Tibial nerve (tissue), 4 donors: Measurements from ENCODE around the gene CXCL9. TPM values are rescaled to one million over a fixed set of nuclear protein-coding genes. Genes with fewer than 3 reads are reported as not detected.
"Not testable (repeated sequence)": the region's sequence is repeated elsewhere in the genome, so short reads cannot be mapped to it uniquely, and the experiment has no call there.

Source experiments
- DNase-seq, 2 donors: peaks; one replicate each; pipeline ENCODE4 v3.0.0-alpha.2; 2019; ENCODE audit warnings: low spot score in 2 of 2
- H3K27ac ChIP-seq, 4 donors: fragments of 200-600 bp; sonication (generic) in 3 of 4; one replicate each; pipeline ENCODE4 v1.5.1; 2017 to 2019; ENCODE audit warnings: mild to moderate bottlenecking in 1 of 4
- H3K27me3 ChIP-seq, 2 donors: fragments of 200-600 bp; sonication (generic) in 1 of 2; one replicate each; pipeline versions ENCODE4 v1.5.1 to v1.6.0; 2017 to 2019
- H3K36me3 ChIP-seq, 3 donors: fragments of 200-600 bp; sonication (generic); one replicate each; pipeline ENCODE4 v1.5.1; 2018 to 2019
- H3K4me1 ChIP-seq, 4 donors: fragments of 200-600 bp; sonication (generic) in 3 of 4; one replicate each; pipeline ENCODE4 v1.5.1; 2017 to 2019
- H3K4me3 ChIP-seq, 4 donors: fragments of 200-600 bp; sonication (generic) in 3 of 4; one replicate each; pipeline ENCODE4 v1.5.1; 2017 to 2019; ENCODE audit warnings: mild to moderate bottlenecking in 1 of 4, moderate library complexity in 1 of 4
- H3K9me3 ChIP-seq, 4 donors: fragments of 200-600 bp; sonication (generic) in 3 of 4; one replicate each; pipeline ENCODE4 v1.5.1; 2017 to 2019
- EP300 ChIP-seq, 2 donors: sonication (generic); formaldehyde crosslinking; IDR thresholded peaks; one replicate each; pipeline ENCODE4 v1.6.1; 2017; ENCODE audit warnings: antibody characterized with exemption in 2 of 2, mild to moderate bottlenecking in 1 of 2
- POLR2A ChIP-seq, 2 donors: fragments of 450-650 bp; IDR thresholded peaks; one replicate each; pipeline ENCODE4 v1.6.1; 2017; ENCODE audit warnings: antibody characterized with exemption in 2 of 2, mild to moderate bottlenecking in 2 of 2, moderate library complexity in 2 of 2
- WGBS, 2 donors: methylation state at CpG; one replicate each; pipeline ENCODE4 v1.1.5; 2018; 5-methylcytosine and 5-hydroxymethylcytosine counted together
- total RNA-seq, 4 donors: library from RNA; depleted of rRNA; stranded (reverse); fragments of >200 nt; gene quantifications; one replicate each; pipeline ENCODE4 v1.1.0, GENCODE V29; 2016
- TF ChIP-seq, protein P1 (sequence below), 5 experiments: fragments of 200-600 bp in 3 of 5; fragments of 450-650 bp in 2 of 5; sonication (generic) in 3 of 5; IDR thresholded peaks; one replicate each; pipeline ENCODE4 v1.5.1; 2016 to 2019; ENCODE audit warnings: antibody characterized with exemption in 5 of 5, mild to moderate bottlenecking in 3 of 5, moderate library complexity in 2 of 5

CXCL9 gene
- total RNA-seq, 4 donors from 2014 or later: 0.20 to 2.7 (median 0.84) TPM; not detected in 1

DNA sequence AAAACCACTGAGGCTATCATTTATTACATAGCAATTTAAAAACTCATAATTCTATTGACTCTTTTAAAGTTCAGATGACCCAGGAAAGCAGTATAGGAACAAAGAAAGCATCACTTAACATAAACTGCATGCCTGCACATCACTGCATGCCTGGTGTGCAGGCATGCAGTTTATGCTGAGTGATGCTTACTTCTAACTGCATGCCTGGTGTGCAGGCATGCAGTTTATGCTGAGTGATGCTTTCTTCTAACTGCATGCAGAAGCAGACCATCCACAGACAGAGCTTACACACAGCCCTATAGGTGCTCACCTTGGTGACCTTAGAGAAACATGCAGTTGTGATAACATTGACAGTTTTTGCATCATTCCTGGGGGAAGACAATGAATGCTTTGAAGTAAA, 33.5 kb downstream of the CXCL9 start:
- no peak for DNase-seq
- H3K36me3 ChIP-seq: peaks cover 0 to 99% (median 35%) of the 10 kb centered on the region in 3 donors
- TF ChIP-seq, protein P1, sequence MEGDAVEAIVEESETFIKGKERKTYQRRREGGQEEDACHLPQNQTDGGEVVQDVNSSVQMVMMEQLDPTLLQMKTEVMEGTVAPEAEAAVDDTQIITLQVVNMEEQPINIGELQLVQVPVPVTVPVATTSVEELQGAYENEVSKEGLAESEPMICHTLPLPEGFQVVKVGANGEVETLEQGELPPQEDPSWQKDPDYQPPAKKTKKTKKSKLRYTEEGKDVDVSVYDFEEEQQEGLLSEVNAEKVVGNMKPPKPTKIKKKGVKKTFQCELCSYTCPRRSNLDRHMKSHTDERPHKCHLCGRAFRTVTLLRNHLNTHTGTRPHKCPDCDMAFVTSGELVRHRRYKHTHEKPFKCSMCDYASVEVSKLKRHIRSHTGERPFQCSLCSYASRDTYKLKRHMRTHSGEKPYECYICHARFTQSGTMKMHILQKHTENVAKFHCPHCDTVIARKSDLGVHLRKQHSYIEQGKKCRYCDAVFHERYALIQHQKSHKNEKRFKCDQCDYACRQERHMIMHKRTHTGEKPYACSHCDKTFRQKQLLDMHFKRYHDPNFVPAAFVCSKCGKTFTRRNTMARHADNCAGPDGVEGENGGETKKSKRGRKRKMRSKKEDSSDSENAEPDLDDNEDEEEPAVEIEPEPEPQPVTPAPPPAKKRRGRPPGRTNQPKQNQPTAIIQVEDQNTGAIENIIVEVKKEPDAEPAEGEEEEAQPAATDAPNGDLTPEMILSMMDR (IDR thresholded peaks at IDR 0.05): no peak
- no peak for TF ChIP-seq EP300 (IDR thresholded peaks at IDR 0.05)
- no peak for TF ChIP-seq POLR2A (IDR thresholded peaks at IDR 0.05)

DNA sequence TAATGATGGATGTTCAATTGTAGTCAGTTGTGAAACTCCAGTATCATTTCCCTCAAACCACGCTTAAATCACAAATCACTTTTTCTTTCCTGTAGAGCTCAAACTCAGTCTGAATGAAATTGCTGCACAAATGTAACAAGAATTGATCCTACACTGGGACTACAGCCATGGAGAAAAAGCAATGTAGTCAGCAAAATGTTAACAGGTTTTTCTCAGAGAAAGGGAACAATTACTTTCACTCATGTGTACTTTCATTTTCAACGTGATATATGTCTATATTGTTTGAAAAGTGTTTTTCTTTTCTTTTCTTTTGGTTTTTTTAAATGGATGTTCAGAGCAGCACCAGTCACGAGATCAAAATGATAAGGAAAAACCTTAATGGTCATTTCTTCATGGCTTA, 39.2 kb downstream of the CXCL9 start:
- Histone ChIP-seq H3K27me3 (no peaks in the 10 kb centered on the region), H3K36me3 (peaks cover 0 to 100% (median 38%) of the 10 kb centered on the region in 3 donors), H3K9me3 (no peaks in the 10 kb centered on the region), H3K4me1 (no peaks in the 10 kb centered on the region), H3K27ac (no peak overlapping the region), H3K4me3 (no peak overlapping the region)
- 79 to 80% methylated on average over 3 of the region's 3 CpGs for WGBS, 2 donors
- no peak for DNase-seq
- no peak for TF ChIP-seq EP300 (IDR thresholded peaks at IDR 0.05)
- no peak for TF ChIP-seq POLR2A (IDR thresholded peaks at IDR 0.05)
- TF ChIP-seq, protein P1 (IDR thresholded peaks at IDR 0.05): no peak

More for the DNA sequence above, 33.5 kb downstream of the CXCL9 start:
- Histone ChIP-seq H3K4me3 (no peak overlapping the region), H3K9me3 (no peaks in the 10 kb centered on the region), H3K27me3 (no peaks in the 10 kb centered on the region), H3K4me1 (no peaks in the 10 kb centered on the region), H3K27ac (no peak overlapping the region)

DNA sequence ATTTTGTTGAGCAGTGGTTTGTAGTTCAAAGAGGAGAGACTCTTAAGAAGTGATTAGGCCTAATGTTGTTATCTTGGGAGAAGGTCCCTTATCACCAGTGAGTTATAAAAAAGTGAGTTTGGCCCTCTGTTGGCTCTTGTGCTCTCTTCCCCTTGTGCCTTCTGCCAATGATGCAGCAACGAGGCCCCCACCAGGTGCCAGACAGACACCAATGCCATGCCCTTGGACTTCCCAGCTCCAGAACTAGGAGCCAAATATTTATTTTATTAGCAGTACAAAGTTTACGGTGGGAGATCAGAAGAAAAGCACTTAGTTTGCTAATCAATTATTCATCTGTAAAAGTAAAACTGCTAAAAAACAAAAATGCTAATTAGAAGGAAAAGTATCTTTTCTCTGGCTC, 43.8 kb downstream of the CXCL9 start:
- Histone ChIP-seq H3K4me1 (no peaks in the 10 kb centered on the region), H3K27me3 (no peaks in the 10 kb centered on the region), H3K36me3 (peaks cover 0 to 100% (median 34%) of the 10 kb centered on the region in 3 donors), H3K9me3 (no peaks in the 10 kb centered on the region), H3K27ac (no peak overlapping the region), H3K4me3 (no peak overlapping the region)
- 45 to 50% methylated on average over 2 of the region's 2 CpGs for WGBS, 2 donors
- TF ChIP-seq POLR2A (IDR thresholded peaks at IDR 0.05) (no peak), EP300 (IDR thresholded peaks at IDR 0.05) (no peak)
- TF ChIP-seq, protein P1 (IDR thresholded peaks at IDR 0.05): no peak
- DNase-seq: no peak

DNA sequence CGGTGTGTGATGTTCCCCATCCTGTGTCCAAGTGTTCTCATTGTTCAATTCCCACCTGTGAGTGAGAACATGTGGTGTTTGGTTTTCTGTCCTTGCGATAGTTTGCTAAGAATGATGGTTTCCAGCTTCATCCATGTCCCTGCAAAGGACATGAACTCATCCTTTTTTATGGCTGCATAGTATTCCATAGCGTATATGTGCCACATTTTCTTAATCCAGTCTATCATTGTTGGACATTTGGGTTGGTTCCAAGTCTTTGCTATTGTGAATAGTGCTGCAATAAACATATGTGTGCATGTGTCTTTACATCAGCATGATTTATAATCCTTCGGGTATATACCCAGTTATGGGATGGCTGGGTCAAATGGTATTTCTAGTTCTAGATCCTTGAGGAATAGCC, 45.2 kb downstream of the CXCL9 start:
- not testable (repeated sequence) for H3K4me3 ChIP-seq, H3K9me3 ChIP-seq, H3K27ac ChIP-seq, H3K4me1 ChIP-seq, DNase-seq, H3K27me3 ChIP-seq
- H3K36me3 ChIP-seq: peaks cover 0 to 100% (median 24%) of the 10 kb centered on the region in 3 donors
- WGBS, 2 donors: 93 to 97% methylated on average over 4 of the region's 4 CpGs

DNA sequence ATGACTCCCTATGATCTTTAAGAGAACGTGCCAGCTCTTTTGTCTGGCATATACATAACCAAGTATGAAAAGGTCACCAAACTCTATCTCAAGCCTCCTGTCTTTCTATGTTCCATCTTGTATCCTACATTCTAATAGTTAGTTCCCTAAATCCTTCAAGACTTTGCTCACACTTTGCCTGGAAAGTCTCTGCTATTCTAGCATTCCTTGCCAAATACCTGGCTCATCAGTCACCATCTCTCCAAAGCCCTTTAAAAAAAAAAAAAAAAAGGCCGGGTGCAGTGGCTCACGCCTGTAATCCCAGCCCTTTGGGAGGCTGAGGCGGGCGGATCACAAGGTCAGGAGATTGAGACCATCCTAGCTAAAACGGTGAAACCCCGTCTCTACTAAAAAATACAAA, 48.8 kb downstream of the CXCL9 start:
- WGBS, 2 donors: 95% methylated on average over 7 of the region's 7 CpGs
- H3K36me3 ChIP-seq: peaks cover 0 to 100% (median 25%) of the 10 kb centered on the region in 3 donors
- H3K4me3 ChIP-seq, H3K4me1 ChIP-seq, DNase-seq, H3K9me3 ChIP-seq, H3K27me3 ChIP-seq, H3K27ac ChIP-seq: not testable (repeated sequence)

DNA sequence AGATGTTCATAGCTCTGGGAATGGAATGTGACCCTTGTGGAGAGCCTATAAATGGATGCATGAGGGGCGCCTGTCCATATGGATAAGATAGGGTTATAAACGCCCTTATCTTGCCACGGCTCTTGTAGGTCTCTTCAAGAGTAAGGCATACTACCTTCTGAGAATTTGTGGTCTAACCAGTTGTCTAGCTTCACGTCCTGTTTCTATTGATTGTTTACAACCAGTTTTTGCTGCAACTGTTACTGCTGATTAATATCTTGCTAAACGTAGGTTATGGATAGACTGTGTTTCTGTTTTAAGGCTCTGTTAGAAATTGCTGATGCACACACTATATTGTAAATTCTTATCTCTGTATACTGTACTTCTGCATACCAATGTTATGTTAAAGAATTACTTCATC, 52.5 kb downstream of the CXCL9 start:
- peaks cover 0 to 99% (median 25%) of the 10 kb centered on the region in 3 donors for H3K36me3 ChIP-seq
- DNase-seq, H3K27ac ChIP-seq, H3K9me3 ChIP-seq, H3K27me3 ChIP-seq, H3K4me3 ChIP-seq, H3K4me1 ChIP-seq: not testable (repeated sequence)
- 87 to 95% methylated on average over 5 of the region's 5 CpGs for whole genome bisulfite sequencing, 2 donors

DNA sequence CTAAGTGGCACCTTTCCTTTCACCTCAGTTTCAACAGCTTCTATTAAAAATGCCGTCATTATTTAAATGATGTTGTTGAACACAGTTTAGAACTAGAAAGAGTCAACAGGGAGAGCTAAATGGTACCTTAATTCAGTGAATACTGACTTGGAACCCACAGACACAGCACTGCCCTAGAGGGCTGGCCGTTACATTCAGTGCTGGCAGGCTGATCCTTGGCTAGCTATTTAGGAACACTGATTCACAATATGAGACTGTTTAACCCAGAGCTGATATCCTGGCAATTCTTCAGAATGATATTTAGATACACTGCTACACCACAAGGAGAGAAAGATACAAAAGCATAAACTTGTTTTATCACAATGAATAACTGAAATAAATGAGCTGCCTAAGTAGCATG, 53.8 kb downstream of the CXCL9 start:
- DNase-seq: no peak
- H3K27ac ChIP-seq: no peak overlapping the region
- H3K9me3 ChIP-seq: no peaks in the 10 kb centered on the region
- WGBS, 2 donors: 40 to 67% methylated on average over 2 of the region's 2 CpGs
- no peak overlapping the region for H3K4me3 ChIP-seq
- peaks cover 0 to 99% (median 25%) of the 10 kb centered on the region in 3 donors for H3K36me3 ChIP-seq
- TF ChIP-seq POLR2A (IDR thresholded peaks at IDR 0.05) (no peak), EP300 (IDR thresholded peaks at IDR 0.05) (no peak)
- TF ChIP-seq, protein P1 (IDR thresholded peaks at IDR 0.05): no peak
- no peaks in the 10 kb centered on the region for H3K4me1 ChIP-seq
- H3K27me3 ChIP-seq: no peaks in the 10 kb centered on the region
